Activated CD4-positive, CD25-positive, alpha-beta regulatory T cell treated with anti-CD3 and anti-CD28 coated beads, Interleukin-2, amount 50 U/mL, for 24 hours (primary cell): ENCODE measurements around the gene TMEM270.
"Not testable (repeated sequence)": the region's sequence is repeated elsewhere in the genome, so short reads cannot be mapped to it uniquely, and the experiment has no call there.

Experiments
- ATAC-seq, 2 donors: fragments of 150-1000 bp; cut with Tn5 transposase; one replicate each; pipeline ENCODE4 v1.10.0; 2021; ENCODE audit warnings: mild to moderate bottlenecking in 1 of 2, moderate library complexity in 1 of 2

Gene TMEM270

DNA sequence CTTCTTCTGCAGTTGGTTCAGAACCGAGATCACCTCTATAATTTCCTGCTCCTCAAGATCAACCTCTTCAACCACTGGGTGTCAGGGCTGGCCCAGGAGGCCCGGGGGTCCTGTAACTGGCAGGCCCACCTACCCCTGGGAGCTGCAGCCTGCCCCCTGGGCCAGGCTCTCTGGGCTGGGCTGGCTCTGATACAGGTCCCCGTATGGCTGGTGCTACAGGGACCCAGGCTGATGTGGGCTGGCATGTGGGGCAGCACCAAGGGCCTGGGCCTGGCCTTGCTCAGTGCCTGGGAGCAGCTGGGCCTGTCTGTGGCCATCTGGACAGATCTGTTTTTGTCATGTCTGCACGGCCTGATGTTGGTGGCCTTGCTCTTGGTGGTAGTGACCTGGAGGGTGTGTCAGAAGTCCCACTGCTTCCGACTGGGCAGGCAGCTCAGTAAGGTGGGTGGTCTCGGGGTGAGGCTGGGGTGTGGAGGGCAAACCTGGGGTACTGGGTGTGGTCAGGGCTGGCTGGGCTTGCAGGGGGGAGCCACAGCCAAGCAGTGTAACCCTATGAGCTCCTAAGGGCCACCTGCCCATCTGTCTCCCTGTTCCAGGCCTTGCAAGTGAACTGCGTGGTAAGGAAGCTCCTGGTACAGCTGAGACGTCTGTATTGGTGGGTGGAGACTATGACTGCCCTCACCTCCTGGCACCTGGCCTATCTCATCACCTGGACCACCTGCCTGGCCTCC, 4.2 kb downstream of the TMEM270 start:
- no peak for ATAC-seq

DNA sequence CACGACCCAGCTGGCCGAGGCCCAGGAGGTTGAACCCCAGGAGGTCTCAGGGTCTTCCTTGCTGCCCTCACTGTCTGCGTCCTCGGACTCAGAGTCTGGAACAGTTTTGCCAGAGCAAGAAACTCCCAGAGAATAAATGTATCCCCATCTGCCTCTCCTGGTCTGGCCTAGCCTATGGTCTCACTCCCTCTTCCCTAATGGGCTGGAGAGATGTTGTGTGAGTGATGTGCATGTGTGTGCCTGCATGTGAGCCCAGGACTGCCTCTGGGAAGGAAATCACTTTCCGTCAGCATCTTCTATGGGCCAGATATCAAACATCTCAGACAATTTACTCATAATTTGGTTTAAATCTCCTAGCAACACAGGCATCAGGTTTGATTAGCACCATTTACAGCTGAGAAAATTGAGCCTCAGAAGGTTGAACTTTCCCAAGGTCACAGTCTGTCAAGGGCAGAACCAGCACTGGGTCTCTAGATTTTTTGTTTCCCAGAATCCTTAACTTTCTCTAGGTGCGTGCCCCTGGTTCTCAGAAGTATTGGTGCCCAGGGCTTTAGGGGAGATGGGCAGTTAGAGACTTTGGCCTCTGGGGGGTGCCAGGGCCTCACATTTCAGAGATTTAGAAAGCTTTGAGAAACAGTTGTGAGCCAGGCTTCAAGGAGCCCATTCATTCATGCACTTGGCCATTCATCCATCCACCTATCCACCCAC, 4.9 kb downstream of the TMEM270 start:
- ATAC-seq, result no peak

DNA sequence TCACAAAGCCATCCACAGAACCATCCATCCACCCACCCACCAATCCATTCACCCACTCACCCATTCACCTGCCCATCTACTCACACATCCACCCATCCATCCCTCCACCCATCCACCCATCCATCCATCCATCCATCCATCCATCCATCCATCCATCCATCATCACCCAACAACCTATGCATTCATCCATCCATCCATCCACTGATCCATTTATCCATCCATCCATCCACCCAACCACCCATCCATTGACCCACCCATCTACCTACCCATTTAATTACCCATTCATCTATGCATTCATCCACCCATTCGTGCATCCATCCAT, 5.4 kb downstream of the TMEM270 start:
- ATAC-seq, result no peak

- ATAC-seq, result no peak
Measured at GRCh38 chr7:73869011-73869798, 8.2 kb downstream of the TMEM270 start.

DNA sequence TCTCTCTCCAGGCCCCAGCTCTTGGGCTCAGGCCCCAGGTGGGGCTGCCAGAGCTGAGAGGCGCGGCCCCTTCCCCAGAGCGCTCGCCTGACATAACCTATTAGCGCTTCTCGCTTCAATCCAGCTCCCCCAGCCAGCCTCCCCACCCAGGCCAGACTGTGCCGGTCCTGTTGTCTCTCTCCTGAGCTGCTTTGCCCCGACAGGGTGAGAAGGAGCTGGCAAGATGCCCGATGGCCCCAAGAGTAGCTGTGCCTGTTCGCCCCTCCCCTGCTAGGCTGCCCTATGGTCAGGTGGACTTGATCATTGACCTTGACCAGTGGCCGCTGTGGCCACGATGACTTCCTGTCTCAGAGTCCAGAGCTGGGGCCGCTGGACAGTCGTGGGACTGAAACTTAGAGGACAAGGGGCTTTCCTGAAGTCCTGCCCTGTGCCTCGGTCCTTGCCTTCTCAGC, 9.1 kb downstream of the TMEM270 start:
- no peak for ATAC-seq

- no peak for ATAC-seq
Measured at GRCh38 chr7:73871163-73872011, 10.4 kb downstream of the TMEM270 start.

DNA sequence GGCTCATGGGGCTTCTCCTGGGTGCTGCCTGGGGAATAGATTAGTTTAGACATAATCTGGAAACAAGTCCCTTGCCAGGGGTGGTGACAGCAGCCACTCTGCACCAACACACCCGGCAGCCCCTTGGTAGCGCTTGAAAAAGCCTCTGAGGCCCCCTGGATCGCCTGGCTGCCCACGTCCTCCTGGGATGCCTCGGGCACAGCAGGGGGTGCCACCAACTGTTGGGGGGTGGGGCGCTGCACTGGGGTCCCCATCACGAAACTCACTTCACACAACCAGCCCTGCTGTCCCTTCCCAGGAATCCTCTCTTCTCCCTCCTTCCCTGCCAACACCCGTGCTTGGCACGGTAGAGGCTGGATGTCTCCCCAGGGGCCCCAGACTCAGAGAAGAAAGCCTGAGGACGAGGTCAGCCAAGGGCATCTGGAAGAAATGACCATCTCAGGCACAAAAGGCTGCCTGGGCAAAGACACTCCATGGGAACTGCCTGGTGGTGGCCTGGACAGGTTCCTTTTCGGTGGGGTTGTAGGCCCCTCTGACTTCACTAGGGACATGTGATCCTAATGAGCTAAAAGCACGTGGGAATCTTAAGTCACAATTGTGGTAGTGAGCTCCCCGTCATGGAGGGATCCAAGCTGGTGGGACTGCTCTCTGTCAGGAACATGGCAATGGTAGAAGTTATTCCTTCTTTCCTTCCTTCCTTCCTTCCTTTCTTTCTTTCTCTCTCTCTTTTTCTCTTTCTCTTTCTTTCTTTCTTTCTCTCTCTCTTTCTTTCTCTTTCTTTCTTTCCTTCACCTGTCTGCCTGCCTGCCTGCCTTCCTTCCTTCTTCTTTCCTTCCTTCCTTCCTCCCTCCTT, 11.3 kb downstream of the TMEM270 start:
- no peak for ATAC-seq

- ATAC-seq, result no peak
Measured at GRCh38 chr7:73876361-73876760, 15.4 kb downstream of the TMEM270 start.

GRCh38 chr7:73876973-73877372, 16.0 kb downstream of the TMEM270 start:
- no peak for ATAC-seq

GRCh38 chr7:73879977-73880681, 19.2 kb downstream of the TMEM270 start:
- no peak for ATAC-seq

- no peak for ATAC-seq
Measured at GRCh38 chr7:73880755-73881328, 19.9 kb downstream of the TMEM270 start.

DNA sequence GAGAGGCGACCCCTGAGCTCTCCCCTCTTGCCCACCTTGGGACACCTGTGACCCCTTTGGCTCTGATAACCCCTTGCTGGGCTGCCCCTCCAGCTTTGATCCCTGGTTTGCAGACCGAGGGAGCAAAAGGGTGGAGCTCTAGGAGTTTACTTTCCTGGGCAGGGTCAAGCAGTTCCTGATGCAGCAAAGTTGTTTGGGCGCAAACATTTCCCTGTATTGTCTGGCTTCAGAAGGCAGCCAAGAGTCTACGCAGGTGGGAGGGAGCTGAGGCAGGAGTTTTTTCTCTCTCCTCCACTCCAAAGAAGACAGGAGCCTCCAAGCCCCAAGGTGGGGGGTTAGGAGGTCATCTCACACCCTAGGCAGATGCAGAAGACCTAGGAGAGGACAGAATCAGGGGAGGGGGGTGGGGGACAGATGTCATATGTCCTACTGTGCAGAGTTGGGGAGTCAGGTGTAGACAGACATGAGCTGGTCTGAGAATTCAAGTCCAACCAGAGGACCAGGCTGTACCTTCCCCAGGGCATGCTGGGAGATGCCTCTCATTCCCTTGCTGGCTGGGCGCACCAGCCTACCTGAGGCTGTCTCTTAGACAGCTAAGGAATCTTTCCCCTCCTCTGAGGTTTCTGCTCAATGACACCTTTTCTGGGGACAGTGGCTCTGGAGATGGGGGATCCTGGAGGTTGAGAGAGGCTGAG, 20.5 kb downstream of the TMEM270 start:
- no peak for ATAC-seq

- ATAC-seq, result no peak
Measured at GRCh38 chr7:73882047-73882402, 21.1 kb downstream of the TMEM270 start.

DNA sequence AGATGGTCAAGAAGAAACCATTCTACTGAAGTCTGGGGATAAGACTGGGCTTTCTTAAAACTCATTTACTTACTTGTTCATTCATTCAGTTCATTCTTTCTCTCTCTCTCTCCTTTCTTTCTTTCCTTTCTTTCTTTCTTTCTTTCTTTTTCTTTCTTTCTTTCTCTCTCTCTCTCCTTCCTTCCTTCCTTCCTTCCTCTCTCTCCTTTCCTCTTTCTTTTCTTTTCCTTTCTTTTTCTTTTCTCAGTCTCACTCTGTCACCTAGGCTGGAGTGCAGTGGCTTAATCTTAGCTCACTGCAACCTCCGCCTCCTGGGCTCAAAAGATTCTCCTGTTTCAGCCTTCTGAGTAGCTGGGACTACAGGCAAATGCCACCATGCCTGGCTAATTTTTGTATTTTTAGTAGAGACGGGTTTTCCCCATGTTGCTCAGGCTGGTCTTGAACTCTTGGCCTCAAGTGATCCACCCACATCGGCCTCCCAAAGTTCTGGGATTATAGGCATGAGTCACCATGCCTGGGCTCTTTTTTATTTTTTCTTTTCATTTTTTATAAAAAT, 24.0 kb downstream of the TMEM270 start:
- not testable (repeated sequence) for ATAC-seq

DNA sequence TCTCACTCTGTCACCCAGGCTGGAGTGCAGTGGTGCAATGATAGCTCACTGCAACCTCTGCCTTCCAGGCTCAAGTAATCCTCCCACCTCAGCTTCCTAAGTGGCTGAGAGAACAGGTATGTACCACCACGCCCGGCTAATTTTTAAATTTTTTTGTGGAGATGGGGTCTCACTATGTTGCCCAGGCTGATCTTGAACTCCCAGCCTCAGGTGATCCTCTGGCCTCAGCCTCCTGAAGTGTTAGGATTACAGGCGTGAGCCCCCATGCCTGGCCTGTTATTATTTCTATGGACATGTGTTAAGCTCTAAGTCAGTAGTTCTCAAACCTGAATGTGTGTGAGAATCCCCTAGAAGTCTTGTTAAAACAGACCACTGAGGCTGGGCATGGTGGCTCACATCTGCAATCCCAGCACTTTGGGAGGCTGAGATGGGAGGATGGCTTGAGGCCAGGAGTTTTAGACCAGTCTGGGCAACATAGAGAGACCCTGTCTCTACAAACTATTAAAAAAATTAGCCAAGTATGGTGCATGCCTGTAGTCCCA, 24.5 kb downstream of the TMEM270 start:
- ATAC-seq, result no peak

DNA sequence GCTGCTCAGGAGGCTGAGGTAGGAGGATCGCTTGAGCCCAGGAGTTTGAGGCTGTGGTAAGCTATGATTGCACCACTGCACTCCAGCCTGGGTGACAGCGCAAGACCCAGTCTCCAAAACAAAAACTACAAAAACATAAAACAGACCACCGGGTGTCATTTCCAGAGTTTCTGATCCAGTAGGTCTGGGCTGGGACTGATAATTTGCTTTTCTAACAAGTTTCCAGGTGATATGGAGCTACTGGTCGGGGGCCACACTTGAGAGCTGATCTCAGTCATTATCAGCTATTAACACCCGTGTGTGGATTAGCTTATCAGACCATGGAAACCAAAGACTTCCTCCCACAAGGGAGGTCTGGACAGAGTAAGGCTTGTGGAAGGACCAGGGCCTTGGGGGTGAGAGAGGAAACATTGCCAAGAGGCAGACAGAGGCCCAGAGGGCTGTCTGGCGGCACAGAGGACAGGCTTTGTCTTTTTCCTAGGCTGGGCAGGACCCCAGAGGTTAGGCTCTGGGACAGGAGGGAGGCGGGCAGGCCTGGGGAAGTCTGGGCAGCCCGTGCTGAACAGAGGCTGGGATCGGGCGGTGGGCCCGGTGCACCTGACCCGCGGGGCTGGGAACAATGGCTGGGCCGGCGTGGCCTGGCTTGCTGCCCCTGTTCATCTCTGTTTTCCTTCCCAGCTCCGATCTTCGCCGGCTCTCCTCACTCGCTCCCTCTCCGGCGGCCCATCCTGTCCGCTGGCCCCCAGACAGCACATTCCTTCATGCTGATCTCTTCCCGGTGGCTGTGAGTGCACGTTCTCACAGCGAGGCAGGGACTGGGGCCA, 25.2 kb downstream of the TMEM270 start:
- no peak for ATAC-seq

GRCh38 chr7:73887762-73888161, 26.8 kb downstream of the TMEM270 start:
- no peak for ATAC-seq

DNA sequence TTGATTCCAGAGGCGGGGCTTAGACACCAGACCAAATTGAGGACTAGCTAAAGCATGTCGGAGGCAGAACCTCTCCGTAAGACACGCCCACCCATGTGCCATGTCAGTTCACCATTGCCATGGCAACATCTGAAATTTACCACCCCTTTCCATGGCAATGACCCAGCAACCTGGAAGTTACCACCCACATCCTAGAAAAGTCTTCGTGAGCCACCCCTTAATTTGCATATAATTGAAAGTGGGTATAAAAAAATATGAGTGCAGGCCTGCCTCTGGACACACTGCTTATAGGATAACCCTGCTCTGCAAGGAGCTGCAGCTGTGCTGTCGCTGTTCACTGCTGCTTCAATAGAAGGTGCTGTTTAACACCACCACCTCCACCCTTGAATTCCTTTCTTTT, 28.0 kb downstream of the TMEM270 start:
- ATAC-seq, result no peak
